Renal cortex interstitium (tissue), 11 donors: ENCODE measurements around the gene ERAP2. TPM values are rescaled to one million over a fixed set of nuclear protein-coding genes. Genes with fewer than 3 reads are reported as not detected.

Experiments used
- DNase-seq, 11 donors: peaks; one replicate each; pipeline ENCODE4 v3.0.0-alpha.2; 2013; ENCODE audit warnings: low read depth in 9 of 11, low spot score in 4 of 11; ENCODE audit errors: extremely low read depth in 1 of 11
- polyA plus RNA-seq, 3 donors: library from polyadenylated mRNA; unstranded; fragments of 120-200 nt; gene quantifications; one replicate each; pipeline ENCODE4 v1.2.1, GENCODE V29; 2013; ENCODE audit not compliant: insufficient read length in 3 of 3

Gene ERAP2
- polyA plus RNA-seq, 3 donors: 4.0 to 17.7 (median 13.8) TPM

GRCh38 chr5:96942078-96942477, 65.8 kb downstream of the ERAP2 start:
- no peak for DNase-seq

DNA sequence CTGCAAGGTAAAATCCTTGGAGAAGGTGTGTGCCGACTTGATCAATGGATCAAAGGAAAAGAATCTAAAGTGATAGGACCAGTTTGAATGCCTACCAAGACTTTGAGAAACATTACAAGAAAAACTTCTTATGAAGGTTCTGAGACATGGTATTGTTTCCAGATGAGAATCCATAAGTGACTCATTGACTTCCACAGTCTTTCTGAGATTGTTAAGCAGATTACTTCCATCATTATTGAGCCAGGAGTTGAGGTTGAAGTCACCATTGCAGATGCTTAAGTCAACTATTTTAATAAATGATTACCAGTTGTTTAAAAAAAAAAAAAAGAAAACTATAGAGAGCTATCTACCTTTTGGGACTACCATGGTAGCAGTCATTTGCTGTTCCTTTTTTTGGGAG, 66.6 kb downstream of the ERAP2 start:
- no peak for DNase-seq

DNA sequence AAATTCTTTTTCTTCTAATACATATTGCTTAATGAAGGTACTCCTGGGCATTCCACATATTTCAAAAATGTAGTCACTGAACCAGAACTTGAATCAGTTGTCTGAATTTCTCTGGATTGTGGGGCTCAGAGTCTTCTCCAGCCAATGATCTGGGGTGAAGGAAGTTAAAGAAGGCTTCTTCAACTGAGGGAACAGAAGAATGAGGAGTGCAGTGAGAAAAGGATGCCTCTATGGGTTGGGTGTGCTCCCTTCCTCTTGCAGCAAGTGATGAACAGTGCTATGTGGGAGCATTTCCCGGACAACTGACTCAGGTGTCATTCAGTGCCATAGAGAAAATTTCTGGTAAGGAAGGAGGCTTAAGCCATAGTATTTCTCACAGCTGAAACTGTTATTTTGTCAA, 67.5 kb downstream of the ERAP2 start:
- no peak for DNase-seq

GRCh38 chr5:96945144-96945897, 69.0 kb downstream of the ERAP2 start:
- no peak for DNase-seq

- no peak for DNase-seq
These were observed 70.1 kb downstream of the ERAP2 start for GRCh38 chr5:96946381-96946780.

- DNase-seq: no peak
These were observed 75.9 kb downstream of the ERAP2 start for GRCh38 chr5:96952118-96952750.

DNA sequence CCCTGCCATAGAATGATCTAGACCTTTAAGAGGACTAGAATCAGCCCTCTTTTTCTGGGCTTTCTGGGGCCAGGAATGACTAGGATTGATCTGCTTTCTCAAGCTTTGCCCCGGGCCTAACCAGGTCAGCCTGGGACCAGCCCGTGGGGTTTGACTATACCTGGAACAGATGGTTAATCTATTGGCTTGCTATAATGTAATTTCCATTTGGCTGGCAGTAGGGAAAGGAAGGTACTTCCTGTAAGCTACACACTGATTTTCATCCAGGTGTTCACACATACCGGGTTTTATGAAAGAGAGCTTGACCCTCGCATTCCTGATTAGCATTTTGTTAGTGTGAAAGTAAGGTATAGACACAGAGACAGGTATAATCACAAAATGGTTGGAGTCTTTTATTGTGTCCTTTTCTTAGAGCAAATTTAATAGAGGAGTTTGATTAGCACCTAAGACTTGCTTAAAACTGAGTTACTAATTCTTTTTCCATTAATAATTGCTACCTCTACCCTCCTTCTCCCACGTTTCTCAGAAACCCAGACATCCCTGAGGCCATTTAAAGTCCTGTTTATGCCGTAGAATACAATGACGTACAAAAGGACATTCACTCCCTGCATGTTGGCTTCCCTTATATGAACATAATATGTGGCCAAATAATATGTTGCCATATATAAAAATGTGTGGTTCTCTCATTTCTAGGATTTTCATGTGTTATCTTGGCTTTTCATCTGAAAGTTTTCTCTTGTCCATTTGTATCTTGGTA, 76.9 kb downstream of the ERAP2 start:
- no peak for DNase-seq

DNA sequence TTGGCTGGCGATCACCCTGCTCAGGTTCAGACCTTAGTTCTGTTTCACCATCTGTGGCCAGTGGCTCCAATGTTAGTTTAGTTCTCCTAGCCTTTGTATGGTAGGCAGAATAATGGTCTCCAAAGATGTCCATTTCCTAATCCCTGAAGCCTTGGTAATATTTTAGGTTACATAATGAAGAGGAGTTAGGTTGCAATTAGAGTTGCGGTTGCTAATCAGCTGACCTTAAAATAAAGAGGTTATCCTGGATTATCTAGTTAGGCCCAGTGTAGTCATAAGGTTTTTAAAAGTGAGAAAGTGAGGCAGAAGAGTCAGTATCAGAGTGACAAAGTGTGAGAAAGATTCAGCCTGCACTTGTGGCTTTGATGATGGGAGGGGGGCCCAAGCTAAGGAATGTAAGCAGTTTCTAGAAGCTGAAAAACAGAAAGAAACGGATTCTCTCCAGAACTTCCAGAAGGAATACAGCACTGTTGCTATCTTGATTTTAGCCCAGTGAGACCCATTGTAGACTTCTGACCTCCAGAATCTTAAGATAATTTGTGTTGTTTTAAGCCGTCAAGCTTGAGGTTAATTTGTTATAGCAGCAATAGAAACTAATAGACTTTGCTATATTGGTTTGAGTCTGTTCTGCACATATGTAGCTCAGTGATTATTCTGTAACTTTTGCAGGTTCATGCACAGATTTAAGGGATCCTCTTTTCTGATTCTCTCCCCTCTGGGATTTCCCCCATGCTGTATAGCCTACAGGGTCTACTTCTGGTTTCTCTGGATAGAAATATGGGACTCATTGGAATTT, 81.2 kb downstream of the ERAP2 start:
- DNase-seq: no peak

DNA sequence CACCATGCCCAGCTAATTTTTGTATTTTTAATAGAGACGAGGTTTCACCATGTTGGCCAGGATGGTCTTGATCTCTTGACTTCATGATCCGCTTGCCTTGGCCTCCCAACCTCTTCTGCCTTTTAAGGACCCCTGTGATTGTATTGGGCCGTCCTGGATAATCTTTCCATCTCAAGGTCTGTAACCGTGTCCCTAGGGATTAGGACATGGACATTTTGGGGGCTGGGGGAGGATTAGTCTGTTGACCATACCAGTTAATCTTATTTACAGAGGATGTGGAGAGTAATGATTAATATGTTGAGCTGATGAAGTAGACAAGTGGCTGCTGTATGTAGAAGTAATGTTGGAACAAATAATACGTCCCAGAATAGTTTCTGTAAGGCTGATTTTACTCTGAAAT, 82.7 kb downstream of the ERAP2 start:
- DNase-seq: no peak

DNA sequence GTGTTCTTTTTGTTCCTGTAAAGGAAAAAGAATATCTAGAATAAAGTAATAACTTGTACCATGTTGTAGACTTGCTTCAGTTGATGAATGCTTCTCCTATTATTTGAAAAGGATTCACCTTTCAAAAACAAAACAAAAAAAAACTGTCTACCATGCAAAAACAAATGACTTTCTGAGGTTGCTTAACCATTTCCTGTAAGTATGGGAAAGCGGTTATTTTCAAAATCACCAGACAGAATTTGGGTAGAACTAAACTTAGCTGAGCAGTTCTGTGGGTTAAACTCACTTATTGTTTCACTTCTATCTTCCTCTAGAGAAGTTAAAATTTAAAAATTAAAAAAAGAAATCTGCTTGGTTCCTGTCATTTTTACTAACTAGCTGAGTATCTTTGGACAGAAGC, 84.8 kb downstream of the ERAP2 start:
- no peak for DNase-seq

- no peak for DNase-seq
These were observed 86.3 kb downstream of the ERAP2 start for GRCh38 chr5:96962540-96962991.

GRCh38 chr5:96963267-96963666, 87.0 kb downstream of the ERAP2 start:
- no peak for DNase-seq

- DNase-seq: no peak
These were observed 90.5 kb downstream of the ERAP2 start for GRCh38 chr5:96966801-96967200.

DNA sequence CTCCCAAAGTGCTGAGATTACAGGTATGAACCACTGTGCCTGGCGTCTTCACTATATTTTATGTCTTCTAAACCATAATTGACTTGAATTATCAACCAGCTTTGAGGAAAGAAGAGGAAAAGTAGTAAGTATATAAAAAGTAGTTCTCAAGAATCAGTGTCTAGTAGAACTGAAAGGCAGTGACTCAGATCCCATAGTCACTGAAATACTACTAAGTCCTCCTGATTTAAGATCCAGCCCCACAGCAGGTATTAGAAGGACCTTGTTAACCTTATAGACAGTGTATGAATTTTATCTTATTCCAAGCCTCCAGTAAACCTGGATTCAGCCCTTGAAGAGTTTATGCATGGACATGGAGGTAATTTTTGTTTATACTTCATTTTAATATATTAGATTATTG, 91.1 kb downstream of the ERAP2 start:
- DNase-seq: no peak

DNA sequence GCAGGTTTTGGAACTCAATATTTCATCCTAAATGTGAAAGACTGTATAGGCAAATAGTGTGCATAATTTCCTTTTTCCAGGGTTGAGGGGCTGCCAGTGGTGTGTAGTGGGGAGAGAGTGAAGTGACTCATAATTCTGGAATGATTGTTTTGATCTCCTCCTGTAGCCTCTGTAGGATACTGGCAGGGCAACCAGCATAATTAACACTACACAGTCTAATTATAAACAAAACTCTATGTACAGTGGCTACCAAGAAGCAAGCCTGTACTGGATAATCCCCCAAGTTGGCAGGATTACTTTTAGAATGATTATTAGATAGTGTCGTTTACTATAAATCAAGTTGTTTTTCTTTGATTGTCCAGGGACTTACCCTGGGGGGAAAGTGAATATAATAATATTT, 91.8 kb downstream of the ERAP2 start:
- no peak for DNase-seq

DNA sequence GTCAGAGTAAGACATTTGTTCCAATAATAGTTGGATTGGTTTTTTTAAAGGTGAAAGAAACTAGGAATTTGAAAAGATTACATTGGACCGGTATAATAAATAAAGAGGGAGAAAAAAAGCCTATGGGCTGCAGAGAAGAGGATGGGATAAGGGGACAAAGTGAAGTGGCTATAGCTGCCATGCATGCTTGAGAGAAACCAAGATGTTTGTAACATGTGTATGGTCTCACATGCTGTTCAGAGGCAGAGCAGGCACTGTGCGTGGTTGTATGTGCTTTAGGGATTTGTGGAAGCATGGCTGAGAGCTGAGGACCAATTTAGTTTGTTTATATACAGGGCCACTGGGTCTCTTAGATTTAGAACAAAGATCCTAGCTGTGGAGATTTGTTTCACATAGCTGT, 92.3 kb downstream of the ERAP2 start:
- DNase-seq: no peak
